ENCODE data around the gene DNAL4. TPM values are rescaled to one million over a fixed set of nuclear protein-coding genes. Genes with fewer than 3 reads are reported as not detected.
A peak's percentile ranks its signal among the peaks of the same experiment; 100 is the strongest.

DNAL4 gene
- polyA plus RNA-seq, 1 donor (not counting 4 experiments of a cell fraction or from before 2014, with no cell fraction given): 11.4 TPM

GRCh38 chr22:38795569-38795968 is 1.6 kb upstream of the DNAL4 start:
- Histone ChIP-seq H3K36me3 (ENCODE audit: control insufficient read depth in 2 of 2, extremely low read depth in 1 of 2, insufficient read depth in 2 of 2, low read length in 2 of 2) (peaks cover 0 to under 1% of the 10 kb centered on the region in 2 experiments), H3K4me3 (ENCODE audit: control insufficient read depth in 2 of 3, extremely low read depth in 1 of 3, insufficient read depth in 2 of 3, low read depth in 1 of 3, low read length in 3 of 3) (no peak overlapping the region), H3K9me1 (ENCODE audit: control insufficient read depth, extremely low read depth, insufficient read depth, low read length) (no peaks in the 10 kb centered on the region), H3K27ac (ENCODE audit: control insufficient read depth, insufficient read depth, low read length) (no peak overlapping the region), H2AFZ (ENCODE audit: control insufficient read depth, low read length) (no peak overlapping the region), H3K27me3 (ENCODE audit: control insufficient read depth, extremely low read depth, insufficient read depth, low read length) (no peaks in the 10 kb centered on the region), H4K20me1 (ENCODE audit: control insufficient read depth, extremely low read depth, insufficient read depth, low read length) (no peaks in the 10 kb centered on the region), H3K4me1 (ENCODE audit: control insufficient read depth, extremely low read depth, insufficient read depth, low read length) (peaks cover 18% of the 10 kb centered on the region), H3K4me2 (ENCODE audit: control insufficient read depth, extremely low read depth, insufficient read depth, low read depth, low read length) (no peak overlapping the region), H3K9ac (ENCODE audit: control insufficient read depth, extremely low read depth, insufficient read depth, low read length) (no peak overlapping the region), H3K79me2 (ENCODE audit: control insufficient read depth, insufficient read depth, low read length) (no peaks in the 10 kb centered on the region), H3K9me3 (ENCODE audit: control insufficient read depth, low read depth, low read length) (peaks cover 2% of the 10 kb centered on the region)
- DNase-seq (ENCODE audit: low read depth, low spot score): no peak
- dilution Hi-C loops (cut with MboI; ENCODE audit: extremely low pct_ligation_motif_present, low sequenced_read_pairs): no loop called here
- no peak for TF ChIP-seq CTCF (optimal IDR thresholded peaks at IDR 0.05 in 1 of 3, IDR thresholded peaks at IDR 0.05 in 1 of 3, conservative IDR thresholded peaks at IDR 0.05 in 1 of 3; ENCODE audit: extremely low read depth in 1 of 3, insufficient read depth in 2 of 3, low read length in 3 of 3)
- no peak for TF ChIP-seq EZH2 (IDR thresholded peaks at IDR 0.05; ENCODE audit: low read length)
- FAIRE-seq: no peak

GRCh38 chr22:38793317-38793716 is 626 bp downstream of the DNAL4 start:
- H3K27ac ChIP-seq (ENCODE audit: control insufficient read depth, insufficient read depth, low read length): peak overlapping the region; percentile 82
- H3K9me1 ChIP-seq (ENCODE audit: control insufficient read depth, extremely low read depth, insufficient read depth, low read length): no peaks in the 10 kb centered on the region
- H3K4me2 ChIP-seq (ENCODE audit: control insufficient read depth, extremely low read depth, insufficient read depth, low read depth, low read length): peak overlapping the region; percentile 98
- DNase-seq (ENCODE audit: low read depth, low spot score) (no peak), FAIRE-seq (no peak)
- dilution Hi-C loops (cut with MboI; ENCODE audit: extremely low pct_ligation_motif_present, low sequenced_read_pairs): no loop called here
- TF ChIP-seq CTCF (optimal IDR thresholded peaks at IDR 0.05 in 1 of 3, IDR thresholded peaks at IDR 0.05 in 1 of 3, conservative IDR thresholded peaks at IDR 0.05 in 1 of 3; ENCODE audit: extremely low read depth in 1 of 3, insufficient read depth in 2 of 3, low read length in 3 of 3) (no peak), EZH2 (IDR thresholded peaks at IDR 0.05; ENCODE audit: low read length) (no peak)
- H3K9me3 ChIP-seq (ENCODE audit: control insufficient read depth, low read depth, low read length): no peaks in the 10 kb centered on the region
- H2AFZ ChIP-seq (ENCODE audit: control insufficient read depth, low read length): peak overlapping the region; percentile 4
- peak overlapping the region; percentile 78 for H3K9ac ChIP-seq (ENCODE audit: control insufficient read depth, extremely low read depth, insufficient read depth, low read length)
- no peaks in the 10 kb centered on the region for H3K79me2 ChIP-seq (ENCODE audit: control insufficient read depth, insufficient read depth, low read length)
- H3K36me3 ChIP-seq (ENCODE audit: control insufficient read depth in 2 of 2, extremely low read depth in 1 of 2, insufficient read depth in 2 of 2, low read length in 2 of 2): peaks cover 0 to 4% of the 10 kb centered on the region in 2 experiments
- no peaks in the 10 kb centered on the region for H3K27me3 ChIP-seq (ENCODE audit: control insufficient read depth, extremely low read depth, insufficient read depth, low read length)
- peaks cover 15% of the 10 kb centered on the region for H3K4me1 ChIP-seq (ENCODE audit: control insufficient read depth, extremely low read depth, insufficient read depth, low read length)
- peak overlapping the region; percentile 64 to 75 (median 73) for H3K4me3 ChIP-seq (ENCODE audit: control insufficient read depth in 2 of 3, extremely low read depth in 1 of 3, insufficient read depth in 2 of 3, low read depth in 1 of 3, low read length in 3 of 3)
- no peaks in the 10 kb centered on the region for H4K20me1 ChIP-seq (ENCODE audit: control insufficient read depth, extremely low read depth, insufficient read depth, low read length)

All from keratinocyte (primary cell).